Fibroblast of peridontal ligament (primary cell): ENCODE results near the gene CYP2C18.
A peak's percentile ranks its signal among the peaks of the same experiment; 100 is the strongest.
"Not testable (repeated sequence)": the region's sequence is repeated elsewhere in the genome, so short reads cannot be mapped to it uniquely, and the experiment has no call there.

ENCODE experiments used
- DNase-seq: peaks from one replicate; pipeline ENCODE4 v3.0.0-alpha.2; 2010; ENCODE audit errors: extremely low read depth

CYP2C18 gene

DNA sequence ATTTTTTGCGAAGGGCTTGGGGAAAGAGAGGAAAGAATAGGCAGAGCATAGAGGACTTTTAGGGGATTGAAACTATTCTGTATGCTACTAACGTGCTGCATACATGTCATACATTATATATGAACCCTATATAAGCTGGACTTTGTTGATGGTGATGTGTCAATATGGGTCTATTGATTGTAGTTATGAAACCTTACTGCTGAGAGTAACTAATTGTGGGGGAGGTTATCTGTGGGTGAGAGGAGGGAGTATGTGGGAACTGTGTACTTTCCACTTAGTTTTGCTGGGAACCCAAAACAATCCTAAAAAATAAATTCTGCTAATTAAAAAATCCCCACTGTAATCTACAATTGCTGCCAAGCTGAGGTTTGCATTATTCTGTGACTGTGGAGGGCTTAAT is 63.6 kb downstream of the CYP2C18 start:
- DNase-seq: no peak

DNA sequence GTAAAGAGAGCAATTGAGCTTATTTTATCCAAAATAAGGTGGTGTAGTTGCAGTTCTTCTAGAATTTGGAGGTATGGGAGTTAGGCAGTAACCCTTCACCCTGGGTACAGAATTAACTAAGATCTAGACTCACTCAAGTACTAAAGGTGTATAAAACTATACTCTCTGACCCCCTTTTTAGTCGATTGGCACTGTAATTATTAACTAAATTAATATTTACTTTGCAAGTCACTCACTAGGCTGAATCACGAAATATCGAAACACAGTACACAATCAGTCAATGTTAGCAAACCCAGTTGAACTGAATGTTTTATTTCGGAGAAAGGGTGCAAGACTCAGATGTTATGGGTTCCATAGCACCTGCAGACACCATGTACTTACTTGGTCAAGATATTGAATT is 64.3 kb downstream of the CYP2C18 start:
- DNase-seq: no peak

DNA sequence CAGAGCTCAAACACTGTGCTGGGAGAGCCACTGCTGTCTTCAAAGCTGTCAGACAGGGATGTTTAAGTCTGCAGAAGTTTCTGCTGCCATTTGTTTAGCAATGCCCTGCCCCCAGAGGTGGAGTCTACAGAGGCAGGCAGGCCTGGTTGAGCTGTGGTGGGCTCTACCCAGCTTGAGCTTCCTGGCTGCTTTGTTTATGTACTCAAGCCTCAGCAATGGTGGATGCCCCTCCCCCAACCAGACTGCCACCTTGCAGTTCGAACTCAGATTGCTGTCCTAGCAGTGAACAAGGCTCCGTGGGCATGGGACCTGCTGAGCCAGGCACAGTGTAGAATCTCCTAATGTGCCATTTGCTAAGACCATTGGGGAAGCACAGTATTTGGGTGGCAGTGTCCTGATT is 74.4 kb downstream of the CYP2C18 start:
- DNase-seq: no peak

DNA sequence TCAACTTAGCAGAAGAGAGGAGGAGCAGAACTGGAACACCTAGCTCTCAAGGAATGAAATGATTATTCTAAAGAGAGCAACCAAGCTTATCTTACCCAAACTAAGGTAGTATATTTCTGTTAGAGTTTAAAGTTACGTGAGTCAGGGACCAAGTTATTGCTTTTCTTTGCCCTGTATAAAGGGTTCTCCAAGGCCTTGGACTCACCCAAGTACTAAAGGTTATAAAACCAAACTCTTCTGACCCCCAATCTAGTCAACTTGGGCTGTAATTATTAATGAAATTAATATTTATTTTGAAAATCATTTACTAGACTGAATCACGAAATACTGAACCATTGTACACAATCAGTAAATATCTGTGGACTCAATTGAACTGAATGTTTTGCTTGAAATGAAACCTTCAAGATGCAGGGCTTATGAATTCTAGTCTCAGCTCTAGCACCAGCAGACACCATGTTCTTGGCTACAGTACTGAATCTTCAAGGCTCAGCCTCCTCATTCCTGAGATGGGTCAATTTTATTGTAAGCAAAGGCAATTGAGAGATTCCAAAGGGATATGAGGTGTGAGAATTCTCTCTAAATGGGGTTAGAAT is 77.2 kb downstream of the CYP2C18 start:
- DNase-seq: no peak

DNA sequence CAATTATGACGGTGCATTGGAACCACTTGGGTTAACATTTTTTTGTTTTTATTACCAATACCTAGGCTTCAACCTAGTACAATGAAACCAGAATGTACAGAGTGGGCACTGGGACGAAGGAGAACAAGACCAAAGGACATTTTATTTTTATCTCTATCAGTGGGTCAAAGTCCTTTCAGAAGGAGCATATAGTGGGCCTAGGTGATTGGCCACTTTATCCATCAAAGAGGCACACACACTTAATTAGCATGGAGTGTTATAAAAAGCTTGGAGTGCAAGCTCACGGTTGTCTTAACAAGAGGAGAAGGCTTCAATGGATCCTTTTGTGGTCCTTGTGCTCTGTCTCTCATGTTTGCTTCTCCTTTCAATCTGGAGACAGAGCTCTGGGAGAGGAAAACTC is 78.9 kb downstream of the CYP2C18 start, which contains the start of gene CYP2C19:
Gene CYP2C19, plus strand, starts transcription at position 289 of the 400 bp plus-strand sequence. Its CDS starts 25 bp downstream, at position 314.
- no peak for DNase-seq

DNA sequence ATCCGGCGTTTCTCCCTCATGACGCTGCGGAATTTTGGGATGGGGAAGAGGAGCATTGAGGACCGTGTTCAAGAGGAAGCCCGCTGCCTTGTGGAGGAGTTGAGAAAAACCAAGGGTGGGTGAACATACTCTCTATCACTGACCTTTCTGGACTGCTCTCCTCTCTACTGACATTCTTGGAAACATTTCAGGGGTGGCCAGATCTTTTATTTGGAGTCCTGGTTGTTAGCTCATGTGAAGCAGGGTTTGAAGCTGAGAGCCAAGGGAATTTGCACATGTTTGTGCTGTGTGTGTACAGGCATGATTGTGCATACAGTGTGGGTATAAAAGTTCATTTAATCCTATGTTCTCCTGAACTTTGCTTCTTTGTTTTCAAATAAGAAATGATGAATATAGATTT is 91.9 kb downstream of the CYP2C18 start:
- not testable (repeated sequence) for DNase-seq

DNA sequence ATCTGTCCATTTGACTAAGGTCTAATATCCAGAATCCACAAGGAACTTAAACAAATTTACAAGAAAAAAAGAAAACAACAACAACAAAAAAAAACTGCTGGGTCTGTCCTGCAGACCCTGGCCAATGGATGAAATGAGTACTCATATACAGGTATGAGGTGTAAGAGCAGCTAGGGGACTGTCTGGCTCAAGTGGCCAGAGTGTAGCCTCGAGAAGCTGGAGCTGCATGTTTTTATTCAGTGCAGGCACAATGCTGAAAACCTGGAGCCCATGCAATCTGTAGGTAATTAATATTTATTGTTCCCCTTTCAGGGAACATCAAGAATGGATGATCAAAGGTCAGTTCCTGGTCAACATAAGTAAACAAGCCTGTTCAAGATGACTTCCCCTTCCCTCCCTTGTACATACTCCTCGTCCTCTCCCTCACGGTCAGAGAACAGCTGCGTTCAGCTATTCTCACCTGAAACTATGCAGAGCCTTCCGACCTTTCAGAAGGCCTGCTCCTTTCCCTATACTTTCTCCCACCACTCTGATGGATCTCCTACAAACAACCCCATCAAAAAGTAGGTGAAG is 94.4 kb downstream of the CYP2C18 start:
- DNase-seq: no peak

DNA sequence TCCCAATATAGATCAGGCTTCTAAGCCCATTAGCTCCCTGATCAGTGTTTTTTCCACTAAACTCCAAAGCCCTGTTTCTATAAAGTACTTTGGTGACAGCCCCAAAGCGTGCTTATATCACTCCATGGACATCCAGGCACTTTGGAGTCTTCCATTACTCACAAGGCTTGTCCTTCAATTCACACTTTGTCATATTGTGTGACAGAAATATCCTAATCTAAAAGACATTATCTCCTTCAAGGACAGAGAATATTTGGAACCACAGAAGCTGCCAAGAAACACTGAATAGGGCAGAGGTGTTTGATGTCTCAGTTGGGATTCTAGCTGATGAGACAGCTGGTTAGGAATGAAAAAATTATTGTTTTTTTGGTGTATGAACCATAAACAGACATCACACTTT is 97.3 kb downstream of the CYP2C18 start:
- no peak for DNase-seq

DNA sequence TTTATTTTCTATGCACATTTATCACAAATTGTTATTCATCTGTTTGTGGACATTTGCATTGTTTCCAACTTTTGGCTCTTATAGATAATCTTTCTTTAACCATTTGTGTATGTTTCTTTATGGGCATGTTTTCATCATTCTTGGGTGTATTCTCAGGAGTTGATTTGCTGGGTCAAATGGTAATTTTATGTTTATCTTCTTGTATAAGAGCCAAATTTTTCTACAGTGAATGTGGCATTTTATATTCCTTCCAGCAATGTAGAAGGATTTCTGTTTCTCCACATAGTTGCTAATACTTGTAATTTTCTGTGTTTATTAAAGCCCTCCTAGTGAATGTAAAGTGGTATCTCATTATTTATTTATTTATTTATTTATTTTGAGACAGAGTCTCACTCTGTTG is 100.7 kb downstream of the CYP2C18 start:
- DNase-seq: no peak

DNA sequence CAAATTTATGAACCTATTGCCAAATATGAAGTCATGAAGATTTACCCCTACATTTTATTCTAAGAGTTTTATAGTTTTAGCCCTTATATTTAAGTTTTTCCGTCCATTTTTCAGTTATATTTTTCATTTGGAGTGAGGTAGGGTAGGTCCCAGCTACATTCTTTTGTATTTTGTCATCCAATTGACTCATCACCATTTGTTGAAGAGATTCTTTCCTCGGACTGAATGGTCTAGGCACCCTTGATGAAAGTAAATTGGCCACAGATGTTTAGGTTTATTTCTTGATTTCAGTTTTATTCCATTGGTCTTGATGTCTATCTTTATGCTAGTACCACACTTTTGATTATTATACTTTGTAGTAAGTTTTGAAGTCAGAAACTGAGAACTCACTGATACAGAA is 101.7 kb downstream of the CYP2C18 start:
- peak; percentile 3 for DNase-seq
